Endodermal cell (in vitro differentiated cells): ENCODE data around the gene COL4A1. TPM values are rescaled to one million over a fixed set of nuclear protein-coding genes. Genes with fewer than 3 reads are reported as not detected.
"Not testable (repeated sequence)": the region's sequence is repeated elsewhere in the genome, so short reads cannot be mapped to it uniquely, and the experiment has no call there.

Experiments used
- DNase-seq: peaks from one replicate; pipeline ENCODE4 v3.0.0-alpha.2; 2017
- H3K27ac ChIP-seq: 2 replicates; pipeline ENCODE4 v1.5.1; 2013; ENCODE audit warnings: mild to moderate bottlenecking, low read depth, low read length, moderate library complexity
- H3K27me3 ChIP-seq: 2 replicates; pipeline ENCODE4 v1.6.1; 2013; ENCODE audit warnings: mild to moderate bottlenecking, low read length, moderate library complexity; ENCODE audit not compliant: insufficient read depth, control insufficient read depth, poor library complexity, severe bottlenecking
- H3K36me3 ChIP-seq: 2 replicates; pipeline ENCODE4 v1.7.0; 2013; ENCODE audit warnings: mild to moderate bottlenecking, low read length, moderate library complexity; ENCODE audit not compliant: control insufficient read depth, insufficient read depth
- H3K4me1 ChIP-seq: one replicate; pipeline ENCODE4 v1.7.0; 2013; ENCODE audit warnings: low read length; ENCODE audit not compliant: control insufficient read depth, insufficient read depth
- H3K4me3 ChIP-seq: 2 replicates; pipeline ENCODE4 v1.5.1; 2013; ENCODE audit warnings: mild to moderate bottlenecking, low read length, moderate library complexity
- H3K9ac ChIP-seq: 2 replicates; pipeline ENCODE4 v1.6.1; 2013; ENCODE audit warnings: mild to moderate bottlenecking, low read length, moderate library complexity; ENCODE audit not compliant: poor library complexity, severe bottlenecking; ENCODE audit errors: extremely low read depth
- H3K9me3 ChIP-seq: 2 replicates; pipeline ENCODE4 v1.6.1; 2013; ENCODE audit warnings: mild to moderate bottlenecking, low read length, moderate library complexity; ENCODE audit not compliant: control insufficient read depth
- H3K27ac Mint-ChIP-seq: 2 replicates; pipeline ENCODE4 v1.8.0; 2020; ENCODE audit warnings: mixed read lengths
- H3K27me3 Mint-ChIP-seq: 2 replicates; pipeline ENCODE4 v1.8.0; 2021; ENCODE audit warnings: mild to moderate bottlenecking, mixed read lengths; ENCODE audit not compliant: insufficient read depth
- H3K36me3 Mint-ChIP-seq: 2 replicates; pipeline ENCODE4 v1.8.0; 2020; ENCODE audit warnings: low read depth, mixed read lengths
- H3K4me1 Mint-ChIP-seq: 2 replicates; pipeline ENCODE4 v1.8.0; 2020; ENCODE audit warnings: mixed read lengths
- H3K4me3 Mint-ChIP-seq: 2 replicates; pipeline ENCODE4 v1.8.0; 2020; ENCODE audit warnings: mild to moderate bottlenecking, moderate library complexity, mixed read lengths
- H3K9me3 Mint-ChIP-seq: 2 replicates; pipeline ENCODE4 v1.8.0; 2020; ENCODE audit warnings: mild to moderate bottlenecking, mixed read lengths
- WGBS, 2 experiments: methylation state at CpG; one replicate each; pipeline versions ENCODE4 v1.1.5 to v1.1.7; 2013; ENCODE audit warnings: missing lambda C conversion rate in 2 of 2, mixed read lengths in 1 of 2; ENCODE audit not compliant: insufficient coverage in 1 of 2, insufficient read length in 1 of 2; 5-methylcytosine and 5-hydroxymethylcytosine counted together
- total RNA-seq, 2 donors: library from RNA; stranded (reverse); fragmentation: NEBNext Ultra II Directional in 1 of 2; extraction: Animal tissue kit (Norgen Biotek cat#: 25700) in 1 of 2; gene quantifications; 2 replicates in 1 of 2; 3 replicates in 1 of 2; pipeline ENCODE4 v1.2.1, GENCODE V29; 2021
- TF ChIP-seq, protein P1 (sequence below): fragments of 200-600 bp; sonication (generic); conservative IDR thresholded peaks from 2 replicates; pipeline ENCODE4 v1.5.0; 2021; ENCODE audit warnings: antibody characterized with exemption, mild to moderate bottlenecking

COL4A1 gene
- total RNA-seq, 2 donors from 2014 or later = 702 to 764 TPM

DNA sequence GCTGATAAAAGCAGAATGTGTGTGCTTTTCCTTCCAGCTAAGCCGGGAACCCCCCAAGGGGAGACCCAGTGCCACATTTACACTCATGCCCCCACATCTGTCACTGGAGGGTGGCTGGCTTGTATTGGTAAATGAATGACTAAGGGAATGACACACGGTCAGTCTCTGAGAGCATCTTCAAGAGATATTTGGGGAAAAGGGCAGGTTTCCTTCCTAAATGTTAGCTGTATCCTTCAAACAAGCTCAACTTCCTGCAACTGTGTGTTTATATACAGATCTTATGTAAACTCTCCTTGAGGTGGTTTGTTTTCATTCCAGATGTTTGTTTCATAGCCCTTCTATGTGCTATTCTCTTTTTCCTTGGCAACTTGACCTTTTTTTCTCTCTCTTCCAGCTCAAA is 192.6 kb downstream of the COL4A1 start:
- peaks cover 13% of the 10 kb centered on the region for H3K4me1 Mint-ChIP-seq
- TF ChIP-seq, protein P1, sequence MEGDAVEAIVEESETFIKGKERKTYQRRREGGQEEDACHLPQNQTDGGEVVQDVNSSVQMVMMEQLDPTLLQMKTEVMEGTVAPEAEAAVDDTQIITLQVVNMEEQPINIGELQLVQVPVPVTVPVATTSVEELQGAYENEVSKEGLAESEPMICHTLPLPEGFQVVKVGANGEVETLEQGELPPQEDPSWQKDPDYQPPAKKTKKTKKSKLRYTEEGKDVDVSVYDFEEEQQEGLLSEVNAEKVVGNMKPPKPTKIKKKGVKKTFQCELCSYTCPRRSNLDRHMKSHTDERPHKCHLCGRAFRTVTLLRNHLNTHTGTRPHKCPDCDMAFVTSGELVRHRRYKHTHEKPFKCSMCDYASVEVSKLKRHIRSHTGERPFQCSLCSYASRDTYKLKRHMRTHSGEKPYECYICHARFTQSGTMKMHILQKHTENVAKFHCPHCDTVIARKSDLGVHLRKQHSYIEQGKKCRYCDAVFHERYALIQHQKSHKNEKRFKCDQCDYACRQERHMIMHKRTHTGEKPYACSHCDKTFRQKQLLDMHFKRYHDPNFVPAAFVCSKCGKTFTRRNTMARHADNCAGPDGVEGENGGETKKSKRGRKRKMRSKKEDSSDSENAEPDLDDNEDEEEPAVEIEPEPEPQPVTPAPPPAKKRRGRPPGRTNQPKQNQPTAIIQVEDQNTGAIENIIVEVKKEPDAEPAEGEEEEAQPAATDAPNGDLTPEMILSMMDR = no peak
- H3K4me3 Mint-ChIP-seq = no peak overlapping the region
- Histone ChIP-seq H3K36me3 (no peaks in the 10 kb centered on the region), H3K9me3 (no peaks in the 10 kb centered on the region), H3K27ac (no peak overlapping the region), H3K4me1 (peaks cover 7% of the 10 kb centered on the region), H3K9ac (no peak overlapping the region), H3K27me3 (peaks cover 13% of the 10 kb centered on the region), H3K4me3 (no peak overlapping the region)
- H3K27ac Mint-ChIP-seq = no peak overlapping the region
- peaks cover 25% of the 10 kb centered on the region for H3K27me3 Mint-ChIP-seq
- DNase-seq = no peak
- 93 to 100% methylated on average over 1 to 2 of the region's 2 CpGs for WGBS, 2 experiments
- no peaks in the 10 kb centered on the region for H3K36me3 Mint-ChIP-seq
- no peaks in the 10 kb centered on the region for H3K9me3 Mint-ChIP-seq

DNA sequence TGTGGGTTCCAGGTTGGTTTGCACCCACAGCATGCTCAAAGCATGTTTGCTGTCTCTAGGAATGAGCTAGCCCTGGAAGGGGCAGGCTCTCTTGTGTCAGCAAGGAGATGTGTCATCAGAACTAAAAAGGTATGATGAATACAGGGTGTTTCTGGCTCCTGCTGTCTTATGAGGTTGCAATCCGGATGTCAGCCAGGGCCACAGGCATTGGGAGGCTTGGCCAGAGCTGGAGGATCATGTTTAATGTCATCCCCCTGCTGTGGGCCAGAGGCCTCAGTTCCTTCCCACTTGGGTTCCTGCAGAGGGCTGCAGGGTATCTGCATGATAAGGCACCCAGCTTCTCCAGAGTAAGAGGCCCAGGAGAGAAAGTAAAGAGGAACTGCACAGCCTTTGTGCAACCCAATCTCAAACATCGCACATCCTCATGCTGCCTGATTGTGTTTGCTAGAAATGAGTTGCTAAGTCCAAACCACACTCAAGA is 193.6 kb downstream of the COL4A1 start:
- Mint-ChIP-seq H3K27me3 (peaks cover 25% of the 10 kb centered on the region), H3K27ac (no peak overlapping the region), H3K9me3 (no peaks in the 10 kb centered on the region), H3K36me3 (no peaks in the 10 kb centered on the region), H3K4me1 (peaks cover 14% of the 10 kb centered on the region), H3K4me3 (no peak overlapping the region)
- Histone ChIP-seq H3K4me1 (peaks cover 9% of the 10 kb centered on the region), H3K9ac (no peak overlapping the region), H3K27me3 (peaks cover 13% of the 10 kb centered on the region), H3K9me3 (no peaks in the 10 kb centered on the region), H3K27ac (no peak overlapping the region), H3K4me3 (no peak overlapping the region), H3K36me3 (no peaks in the 10 kb centered on the region)
- TF ChIP-seq, protein P1 = no peak
- 80 to 100% methylated on average over 1 to 2 of the region's 2 CpGs for WGBS, 2 experiments
- DNase-seq = no peak

DNA sequence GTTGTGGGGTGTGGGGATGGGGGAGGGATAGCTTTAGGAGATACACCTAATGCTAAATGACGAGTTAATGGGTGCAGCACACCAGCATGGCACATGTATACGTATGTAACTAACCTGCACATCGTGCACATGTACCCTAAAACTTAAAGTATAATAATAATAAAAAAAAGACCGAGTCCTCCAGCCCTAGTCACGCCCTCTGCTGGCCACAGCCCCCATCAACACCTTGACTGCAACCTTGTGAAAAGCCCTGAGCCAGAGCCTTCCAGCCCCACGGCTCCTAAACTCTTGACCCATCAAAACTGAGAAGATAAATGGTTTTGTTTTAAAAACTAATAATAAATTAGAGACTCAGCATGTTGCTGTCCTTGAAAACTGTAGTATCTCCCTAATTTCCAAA is 194.6 kb downstream of the COL4A1 start:
- not testable (repeated sequence) for H3K4me1 ChIP-seq, H3K36me3 ChIP-seq, H3K9me3 Mint-ChIP-seq, H3K4me3 ChIP-seq, H3K27ac ChIP-seq, H3K27ac Mint-ChIP-seq, H3K4me3 Mint-ChIP-seq, H3K36me3 Mint-ChIP-seq, H3K9me3 ChIP-seq, H3K9ac ChIP-seq
- peak; percentile 83 for DNase-seq
- WGBS, 2 experiments = 56% methylated on average over 2 of the region's 6 CpGs; no CpG with 5 or more reads in 1 of the 2 experiments
- TF ChIP-seq, protein P1 = peak; percentile 74
- Mint-ChIP-seq H3K27me3 (peaks cover 25% of the 10 kb centered on the region), H3K4me1 (peaks cover 14% of the 10 kb centered on the region)
- peaks cover 13% of the 10 kb centered on the region for H3K27me3 ChIP-seq
